HepG2 (cell line): ENCODE data around the gene HCFC1R1. TPM values are rescaled to one million over a fixed set of nuclear protein-coding genes. Genes with fewer than 3 reads are reported as not detected.

Experiments used
- ATAC-seq: fragments of 200-7000 bp; cut with Tn5 transposase; 3 replicates; pipeline ENCODE4 v1.9.1; 2020; ENCODE audit warnings: mild to moderate bottlenecking, moderate library complexity
- BruUV-seq: library from RNA; stranded (reverse); fragments of 400-500 nt; replicated peaks from 2 replicates; lab custom pipeline; 2021; lab: Mats Ljungman, UMichigan
- CTCF ChIA-PET: fragments of 300-600 bp; formaldehyde crosslinking; extraction: SDS; loops from one replicate; lab custom pipeline; 2021; ENCODE audit warnings: low total read pairs, inconsistent platforms, low intra/inter-chr PET ratio; lab: Yijun Ruan, JAX
- POLR2A ChIA-PET: fragments of 350-600 bp; sonication (Branson Sonifier 250); formaldehyde crosslinking; loops from one replicate; lab custom pipeline; 2020; ENCODE audit warnings: antibody characterized with exemption, inconsistent platforms; lab: Yijun Ruan, JAX
- DNase-seq: peaks from one replicate; pipeline ENCODE4 v3.0.0-alpha.2; 2015; ENCODE audit warnings: low spot score
- FAIRE-seq: peaks from 3 replicates; lab custom pipeline; 2011; peaks lifted over from hg19 to GRCh38; lab: Jason Lieb, UNC
- H2AFZ ChIP-seq: one replicate; pipeline ENCODE4 v1.6.1; 2011; ENCODE audit warnings: low read length, inconsistent platforms
- H3K27ac ChIP-seq: fragments of 300-600 bp; 3 replicates; pipeline ENCODE4 v1.8.0; 2011; ENCODE audit warnings: mixed run types, mild to moderate bottlenecking, mixed read lengths, low read length, inconsistent platforms; ENCODE audit not compliant: insufficient read depth; ENCODE audit errors: extremely low read length
- H3K27me3 ChIP-seq, 2 experiments: fragments of 200-600 bp in 1 of 2; 2 replicates in 1 of 2; 3 replicates in 1 of 2; pipeline versions ENCODE4 v1.6.0 to v1.8.0; 2011; ENCODE audit warnings: low read length in 2 of 2, mild to moderate bottlenecking in 2 of 2, moderate library complexity in 2 of 2, inconsistent platforms in 1 of 2; ENCODE audit not compliant: insufficient read depth in 2 of 2, control insufficient read depth in 1 of 2
- H3K36me3 ChIP-seq, 2 experiments: fragments of 200-600 bp in 1 of 2; replicated peaks in 1 of 2; 2 replicates in 1 of 2; 3 replicates in 1 of 2; pipeline versions ENCODE4 v1.5.1 to v1.8.0; 2011; ENCODE audit warnings: low read length in 2 of 2, inconsistent platforms in 1 of 2; ENCODE audit not compliant: insufficient read depth in 2 of 2, control insufficient read depth in 1 of 2
- H3K4me1 ChIP-seq: 2 replicates; pipeline ENCODE4 v1.5.1; 2012; ENCODE audit warnings: low read length, inconsistent platforms; ENCODE audit not compliant: insufficient read depth
- H3K4me2 ChIP-seq: 2 replicates; pipeline ENCODE4 v1.6.0; 2011; ENCODE audit warnings: low read depth, low read length, inconsistent platforms
- H3K4me3 ChIP-seq, 3 experiments: fragments of 200-600 bp in 1 of 3; sonication (generic), shearing (Covaris generic) in 1 of 3; replicated peaks in 1 of 3; 2 replicates each; pipeline ENCODE4 v1.5.1; 2011 to 2016; ENCODE audit warnings: low read length in 3 of 3, inconsistent platforms in 2 of 3, low read depth in 2 of 3, mild to moderate bottlenecking in 2 of 3, control low read depth in 1 of 3, mixed read lengths in 1 of 3; ENCODE audit not compliant: insufficient read depth in 1 of 3
- H3K79me2 ChIP-seq: one replicate; pipeline ENCODE4 v1.6.1; 2011; ENCODE audit warnings: low read length, inconsistent platforms; ENCODE audit not compliant: insufficient read depth
- H3K9ac ChIP-seq: 2 replicates; pipeline ENCODE4 v1.6.0; 2011; ENCODE audit warnings: mild to moderate bottlenecking, low read depth, low read length, inconsistent platforms; ENCODE audit not compliant: insufficient read depth
- H3K9me3 ChIP-seq: 2 replicates; pipeline ENCODE4 v1.5.1; 2012; ENCODE audit warnings: mild to moderate bottlenecking, low read length
- H4K20me1 ChIP-seq: 2 replicates; pipeline ENCODE4 v1.6.0; 2011; ENCODE audit warnings: inconsistent platforms, mild to moderate bottlenecking, low read length, moderate library complexity; ENCODE audit not compliant: insufficient read depth
- CBX1 ChIP-seq: IDR thresholded peaks from one replicate; pipeline ENCODE4 v1.6.1; 2016; ENCODE audit warnings: antibody characterized with exemption, low read depth
- DDIT3 ChIP-seq: sonication (generic); formaldehyde crosslinking; IDR thresholded peaks from 2 replicates; pipeline ENCODE4 v1.4.0; 2020; ENCODE audit warnings: mild to moderate bottlenecking, missing genetic modification reagents
- FOXA1 ChIP-seq, 2 experiments: fragments of 450-650 bp in 1 of 2; sonication (generic) in 1 of 2; formaldehyde crosslinking in 1 of 2; IDR thresholded peaks; 2 replicates each; pipeline versions ENCODE4 v1.4.0 to v1.6.1; 2016 to 2020; ENCODE audit warnings: missing genetic modification reagents in 1 of 2
- HNRNPK ChIP-seq: fragments of 200-400 bp; formaldehyde crosslinking; IDR thresholded peaks from 2 replicates; pipeline ENCODE4 v1.6.1; 2018; ENCODE audit warnings: low read length, low read depth, moderate library complexity, mild to moderate bottlenecking; ENCODE audit not compliant: poor library complexity, severe bottlenecking
- RARA ChIP-seq: IDR thresholded peaks from 2 replicates; pipeline ENCODE4 v1.6.1; 2016; ENCODE audit warnings: missing genetic modification reagents, missing compliant biosample characterization
- REL ChIP-seq: sonication (generic); formaldehyde crosslinking; conservative IDR thresholded peaks from 2 replicates; pipeline ENCODE4 v1.8.0; 2022; ENCODE audit warnings: mild to moderate bottlenecking, missing genetic modification reagents, moderate library complexity
- RELA ChIP-seq: sonication (generic); formaldehyde crosslinking; IDR thresholded peaks from 2 replicates; pipeline ENCODE4 v1.4.0; 2020; ENCODE audit warnings: missing genetic modification reagents
- ZBTB26 ChIP-seq: IDR thresholded peaks from 2 replicates; pipeline ENCODE4 v1.6.1; 2016; ENCODE audit warnings: missing compliant biosample characterization, missing genetic modification reagents, borderline replicate concordance
- ZBTB33 ChIP-seq: sonication (generic); formaldehyde crosslinking; IDR thresholded peaks from 2 replicates; pipeline ENCODE4 v1.4.0; 2020; ENCODE audit warnings: missing genetic modification reagents
- ZFX ChIP-seq: sonication (generic); formaldehyde crosslinking; IDR thresholded peaks from 2 replicates; pipeline ENCODE4 v1.4.0; 2020; ENCODE audit warnings: mild to moderate bottlenecking, low read depth, missing genetic modification reagents, moderate library complexity
- ZNF276 ChIP-seq: sonication (generic); formaldehyde crosslinking; IDR thresholded peaks from 2 replicates; pipeline ENCODE4 v1.4.0; 2020; ENCODE audit warnings: mild to moderate bottlenecking, low read depth, missing genetic modification reagents
- ZNF451 ChIP-seq: sonication (generic); formaldehyde crosslinking; IDR thresholded peaks from 2 replicates; pipeline ENCODE4 v1.5.0; 2020; ENCODE audit warnings: mild to moderate bottlenecking, missing genetic modification reagents
- ZNF629 ChIP-seq: sonication (generic); formaldehyde crosslinking; conservative IDR thresholded peaks from 2 replicates; pipeline ENCODE4 v1.5.0; 2020; ENCODE audit warnings: missing genetic modification reagents
- ZNF768 ChIP-seq: sonication (generic); formaldehyde crosslinking; IDR thresholded peaks from 2 replicates; pipeline ENCODE4 v1.4.0; 2020; ENCODE audit warnings: missing genetic modification reagents
- ZNF883 ChIP-seq: sonication (generic); formaldehyde crosslinking; IDR thresholded peaks from 2 replicates; pipeline ENCODE4 v1.5.1; 2020; ENCODE audit warnings: mild to moderate bottlenecking, missing genetic modification reagents; ENCODE audit errors: not compliant biosample characterization
- ZSCAN25 ChIP-seq: sonication (generic); formaldehyde crosslinking; IDR thresholded peaks from 2 replicates; pipeline ENCODE4 v1.8.0; 2022; ENCODE audit warnings: mild to moderate bottlenecking, missing genetic modification reagents
- WGBS: methylation state at CpG from one replicate; pipeline ENCODE4 v1.1.6; 2017; ENCODE audit warnings: low lambda C conversion rate; 5-methylcytosine and 5-hydroxymethylcytosine counted together
- in situ Hi-C: cut with HindIII; loops from 2 replicates; pipeline ENCODE4 v1.10.0; 2017; ENCODE audit warnings: low pct_unique_long_range_greater_than_20kb; ENCODE audit not compliant: extremely low pct_ligation_motif_present
- intact Hi-C: fragments of 100-400 bp; cut with micrococcal nuclease; formaldehyde crosslinking; loops from one replicate; pipeline ENCODE4 v1.10.0; 2022; ENCODE audit not compliant: unreplicated experiment
- polyA plus RNA-seq, 8 experiments: library from polyadenylated mRNA; depleted of rRNA in 3 of 8; stranded (reverse) in 7 of 8; unstranded in 1 of 8; fragments of >200 nt; fragmentation: Illumina TruSeq in 4 of 8; extraction: Trizol in 4 of 8; gene quantifications; 2 replicates each; pipeline versions ENCODE4 v1.2.1 to v1.2.3, GENCODE V29; 2011 to 2016; ENCODE audit warnings: low read depth in 4 of 8, missing spikeins in 1 of 8, mixed read lengths in 1 of 8; ENCODE audit not compliant: insufficient read depth in 1 of 8
- total RNA-seq, 5 experiments: library from RNA; depleted of rRNA; stranded (reverse); fragments of >200 nt; fragmentation: Illumina TruSeq; extraction: Trizol; gene quantifications; 2 replicates each; pipeline ENCODE4 v1.2.3, GENCODE V29; 2016; ENCODE audit warnings: low read depth in 1 of 5
- TF ChIP-seq, protein P1 (sequence below): IDR thresholded peaks from 2 replicates; pipeline ENCODE4 v1.6.1; 2016; ENCODE audit warnings: mild to moderate bottlenecking, missing biosample characterization, missing genetic modification reagents

The HCFC1R1 gene
- total and polyA plus RNA-seq, 2 of the 13 experiments (the other 11 are each of a cell fraction or from before 2014, with no cell fraction given): 13.8 to 16.1 TPM

DNA sequence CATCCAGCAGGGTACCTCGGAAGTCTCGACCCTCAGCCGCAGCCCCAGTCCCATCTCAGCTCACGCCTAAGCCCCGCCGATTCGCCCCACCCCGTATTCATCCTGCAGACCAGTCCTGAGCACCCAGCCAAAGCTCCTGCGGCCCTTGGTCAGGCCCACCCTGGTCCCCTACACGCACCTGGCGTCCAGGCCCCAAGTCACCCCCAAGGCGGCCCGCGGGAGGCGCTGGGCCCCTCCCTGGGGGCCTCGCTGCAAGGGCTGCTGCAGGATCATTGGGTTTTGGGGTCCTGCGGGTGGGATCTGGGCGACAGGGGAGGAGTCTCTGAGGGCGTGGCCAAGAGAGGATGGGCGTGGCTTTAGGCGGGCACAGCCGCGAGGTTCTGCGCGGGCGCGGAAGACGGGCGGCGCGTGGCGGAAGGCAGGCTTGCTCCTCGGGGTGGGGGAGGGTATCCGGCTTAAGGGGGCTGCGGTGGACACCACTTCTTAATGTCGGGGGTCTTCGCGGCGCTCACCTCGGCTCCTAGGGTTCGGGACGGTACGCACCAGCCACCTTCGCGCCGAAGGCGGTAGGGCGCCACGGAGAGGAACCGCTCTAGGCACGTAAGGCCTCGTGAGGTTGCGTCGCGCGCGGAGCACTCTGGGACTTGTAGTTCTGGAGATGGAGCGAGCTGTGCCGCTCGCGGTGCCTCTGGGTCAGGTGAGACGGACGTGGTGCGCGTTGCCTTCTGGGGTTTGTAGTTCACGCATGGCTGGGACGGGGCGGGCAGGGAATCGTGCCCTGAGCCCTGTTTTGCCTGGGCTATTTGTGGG, at the start of gene HCFC1R1, which contains the start of gene THOC6 (continued):
- no peak; the same call in 1 of the 2 replicates for TF ChIP-seq ZNF276 (CRISPR knock-in tag)
- TF ChIP-seq FOXA1 (IDR thresholded peaks at IDR 0.05): no peak
- TF ChIP-seq FOXA1 (CRISPR knock-in tag; IDR thresholded peaks at IDR 0.05): peak; percentile 57
- TF ChIP-seq CBX1: peak; percentile 49
- no peak for TF ChIP-seq ZNF629 (CRISPR knock-in tag)
- no peak for TF ChIP-seq DDIT3 (CRISPR knock-in tag)
- TF ChIP-seq RELA: no peak
- peak; percentile 90 for TF ChIP-seq ZNF883 (CRISPR knock-in tag)

DNA sequence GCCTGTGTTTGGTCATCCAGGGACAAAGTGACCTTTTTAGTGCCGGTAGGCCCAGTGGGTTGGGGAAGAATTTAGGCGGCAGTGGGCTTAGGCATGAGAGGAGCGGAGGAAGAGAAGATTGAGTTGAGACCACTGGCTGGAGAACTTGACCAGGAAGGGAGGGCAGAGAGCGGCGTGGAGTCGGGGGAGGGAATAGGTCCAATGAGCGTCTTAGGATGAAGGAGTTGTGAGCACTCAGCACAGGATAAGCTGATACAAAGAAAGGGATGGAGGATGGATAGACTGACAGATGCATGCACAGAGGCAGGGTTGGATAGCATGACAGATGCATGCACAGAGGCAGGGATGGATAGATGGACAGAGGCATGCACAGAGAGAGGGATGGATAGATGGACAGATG, 49.7 kb upstream of the HCFC1R1 start:
- Histone ChIP-seq H3K27me3 (peaks cover 2 to 13% of the 10 kb centered on the region in 2 experiments; a peak in 3 of 5 replicates), H3K4me3 (no peak overlapping the region), H4K20me1 (no peaks in the 10 kb centered on the region), H3K36me3 (peaks cover 2% of the 10 kb centered on the region in 2 experiments; a peak in 1 of 5 replicates), H3K27ac (no peak overlapping the region), H2AFZ (no peak overlapping the region), H3K9me3 (no peaks in the 10 kb centered on the region), H3K9ac (no peak overlapping the region), H3K79me2 (no peaks in the 10 kb centered on the region), H3K4me2 (no peak overlapping the region), H3K4me1 (peaks cover 9% of the 10 kb centered on the region)
- WGBS: 45% methylated on average over 7 of the region's 7 CpGs
- intact Hi-C loops: no loop called here
- no peak for ATAC-seq
- no peak for DNase-seq
- CTCF ChIA-PET: no interaction called here
- in situ Hi-C loops: no loop called here
- BruUV-seq: no TSS peak
- POLR2A ChIA-PET: interaction anchor here (3.8 kb wide), 1 partner anchor 8 kb away, joined by 20 read pairs; the partner anchor contains the start of gene IL32
- no peak for FAIRE-seq
- TF ChIP-seq ZNF451 (CRISPR knock-in tag): no peak
- no peak for TF ChIP-seq ZFX (CRISPR knock-in tag)
- TF ChIP-seq REL: no peak
- TF ChIP-seq ZNF768 (CRISPR knock-in tag): no peak
- no peak for TF ChIP-seq HNRNPK
- TF ChIP-seq, protein P1, sequence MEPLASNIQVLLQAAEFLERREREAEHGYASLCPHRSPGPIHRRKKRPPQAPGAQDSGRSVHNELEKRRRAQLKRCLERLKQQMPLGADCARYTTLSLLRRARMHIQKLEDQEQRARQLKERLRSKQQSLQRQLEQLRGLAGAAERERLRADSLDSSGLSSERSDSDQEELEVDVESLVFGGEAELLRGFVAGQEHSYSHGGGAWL (CRISPR knock-in tag): no peak
- no peak for TF ChIP-seq RARA (CRISPR knock-in tag)
- TF ChIP-seq ZBTB26 (CRISPR knock-in tag): no peak
- TF ChIP-seq ZBTB33 (CRISPR knock-in tag): no peak
- no peak for TF ChIP-seq ZSCAN25 (CRISPR knock-in tag)
